ENCODE measurements around the gene ZNF280B.
"Not testable (repeated sequence)": the region's sequence is repeated elsewhere in the genome, so short reads cannot be mapped to it uniquely, and the experiment has no call there.

Gene ZNF280B

GRCh38 chr22:22536515-22536914 is 28.0 kb upstream of the ZNF280B start:
- TF ChIP-seq ARNT (IDR thresholded peaks at IDR 0.05) = no peak
- no peak for DNase-seq (ENCODE audit: extremely low spot score)
- ChIA-PET POLR2A (no interaction called here), CTCF (no interaction called here)

DNA sequence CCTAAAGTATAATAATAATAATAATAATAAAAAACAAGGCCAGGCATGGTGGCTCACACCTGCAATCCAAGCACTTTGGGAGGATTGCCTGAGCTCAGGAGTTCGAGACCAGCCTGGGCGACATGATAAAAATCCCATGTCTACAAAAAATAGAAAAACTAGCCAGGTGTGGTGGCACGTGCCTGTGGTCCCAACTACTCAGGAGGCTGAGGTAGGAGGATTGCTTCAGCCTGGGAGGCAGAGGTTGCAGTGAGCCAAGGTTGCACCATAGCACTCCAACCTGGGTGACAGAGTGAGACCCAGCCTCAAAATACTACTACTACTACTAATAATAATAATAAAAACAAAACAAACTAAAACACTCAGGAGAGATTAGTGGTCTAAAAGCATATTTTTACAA is 27.1 kb upstream of the ZNF280B start:
- ChIA-PET CTCF (interaction anchor here (0.6 kb wide), 1 partner anchor 111 kb away, joined by 3 read pairs; no protein-coding TSS in a partner anchor), POLR2A (no interaction called here)
- no peak for DNase-seq (ENCODE audit: extremely low spot score)
- TF ChIP-seq FOXK2 (IDR thresholded peaks at IDR 0.05) (no peak), FOXM1 (IDR thresholded peaks at IDR 0.05; ENCODE audit: borderline replicate concordance) (no peak), NFRKB (IDR thresholded peaks at IDR 0.05) (no peak), LEF1 (IDR thresholded peaks at IDR 0.05; ENCODE audit: borderline replicate concordance) (no peak), TARDBP (IDR thresholded peaks at IDR 0.05) (no peak), HDGF (IDR thresholded peaks at IDR 0.05; ENCODE audit: borderline replicate concordance) (no peak), SUZ12 (IDR thresholded peaks at IDR 0.05) (no peak), ELF4 (IDR thresholded peaks at IDR 0.05) (no peak), L3MBTL2 (conservative IDR thresholded peaks at IDR 0.05) (no peak), ZNF384 (IDR thresholded peaks at IDR 0.05) (no peak), SP1 (IDR thresholded peaks at IDR 0.05) (no peak), BHLHE40 (IDR thresholded peaks at IDR 0.05; ENCODE audit: borderline replicate concordance) (no peak), ARNT (IDR thresholded peaks at IDR 0.05) (no peak), CTBP1 (IDR thresholded peaks at IDR 0.05; ENCODE audit: borderline replicate concordance) (no peak), FOXA1 (IDR thresholded peaks at IDR 0.05) (no peak)
- TF ChIP-seq, protein P1, sequence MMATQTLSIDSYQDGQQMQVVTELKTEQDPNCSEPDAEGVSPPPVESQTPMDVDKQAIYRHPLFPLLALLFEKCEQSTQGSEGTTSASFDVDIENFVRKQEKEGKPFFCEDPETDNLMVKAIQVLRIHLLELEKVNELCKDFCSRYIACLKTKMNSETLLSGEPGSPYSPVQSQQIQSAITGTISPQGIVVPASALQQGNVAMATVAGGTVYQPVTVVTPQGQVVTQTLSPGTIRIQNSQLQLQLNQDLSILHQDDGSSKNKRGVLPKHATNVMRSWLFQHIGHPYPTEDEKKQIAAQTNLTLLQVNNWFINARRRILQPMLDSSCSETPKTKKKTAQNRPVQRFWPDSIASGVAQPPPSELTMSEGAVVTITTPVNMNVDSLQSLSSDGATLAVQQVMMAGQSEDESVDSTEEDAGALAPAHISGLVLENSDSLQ (IDR thresholded peaks at IDR 0.05) = no peak

DNA sequence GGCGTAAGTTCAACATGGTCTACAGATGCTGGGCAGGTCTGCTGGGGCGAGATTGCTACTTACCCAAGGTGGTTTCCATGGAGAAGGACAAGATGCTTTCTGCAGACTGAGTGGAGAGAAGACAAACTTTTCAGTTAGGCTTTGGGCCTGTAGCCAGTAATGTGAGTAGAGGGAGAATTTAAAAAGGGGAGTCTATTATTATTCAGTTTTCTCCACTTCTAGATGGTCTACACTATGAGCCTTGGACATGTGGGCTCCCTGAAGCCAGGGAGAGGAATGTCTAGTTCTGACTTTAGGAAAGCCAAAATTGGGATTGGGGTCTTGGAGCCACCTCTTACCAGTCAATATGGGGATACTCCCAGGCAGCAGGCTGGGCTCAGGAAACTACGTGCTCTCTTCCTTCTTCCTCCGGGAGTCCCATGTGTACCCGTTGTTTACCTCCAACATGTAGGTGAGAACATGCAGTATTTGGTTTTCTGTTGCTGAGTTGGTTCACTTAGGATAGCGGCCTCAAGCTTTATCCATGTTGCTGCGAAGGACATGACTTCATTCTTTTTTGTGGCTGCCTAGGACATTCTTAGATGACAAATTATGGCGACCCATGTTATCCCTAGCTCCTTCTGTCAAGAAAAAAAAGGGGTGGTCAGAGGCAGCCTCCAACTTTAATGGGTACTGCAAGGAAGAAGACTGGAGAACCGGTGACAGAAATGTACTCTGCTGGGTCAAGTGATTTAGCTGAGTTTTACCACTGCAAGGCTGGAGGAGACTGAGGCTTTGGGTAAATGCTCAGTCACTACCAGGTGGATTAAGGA is 26.3 kb upstream of the ZNF280B start:
- CTCF ChIA-PET = no interaction called here
- TF ChIP-seq LEF1 (IDR thresholded peaks at IDR 0.05; ENCODE audit: borderline replicate concordance) (no peak), HDGF (IDR thresholded peaks at IDR 0.05; ENCODE audit: borderline replicate concordance) (no peak), SUZ12 (IDR thresholded peaks at IDR 0.05) (no peak), ZNF384 (IDR thresholded peaks at IDR 0.05) (no peak), NFRKB (IDR thresholded peaks at IDR 0.05) (no peak), ELF4 (IDR thresholded peaks at IDR 0.05) (no peak), TARDBP (IDR thresholded peaks at IDR 0.05) (no peak), CTBP1 (IDR thresholded peaks at IDR 0.05; ENCODE audit: borderline replicate concordance) (no peak), FOXK2 (IDR thresholded peaks at IDR 0.05) (no peak), FOXM1 (IDR thresholded peaks at IDR 0.05; ENCODE audit: borderline replicate concordance) (no peak), L3MBTL2 (conservative IDR thresholded peaks at IDR 0.05) (no peak), FOXA1 (IDR thresholded peaks at IDR 0.05) (no peak), ARNT (IDR thresholded peaks at IDR 0.05) (no peak)
- TF ChIP-seq, protein P1 (IDR thresholded peaks at IDR 0.05) = no peak
- POLR2A ChIA-PET = no interaction called here
- no peak for DNase-seq (ENCODE audit: extremely low spot score)

DNA sequence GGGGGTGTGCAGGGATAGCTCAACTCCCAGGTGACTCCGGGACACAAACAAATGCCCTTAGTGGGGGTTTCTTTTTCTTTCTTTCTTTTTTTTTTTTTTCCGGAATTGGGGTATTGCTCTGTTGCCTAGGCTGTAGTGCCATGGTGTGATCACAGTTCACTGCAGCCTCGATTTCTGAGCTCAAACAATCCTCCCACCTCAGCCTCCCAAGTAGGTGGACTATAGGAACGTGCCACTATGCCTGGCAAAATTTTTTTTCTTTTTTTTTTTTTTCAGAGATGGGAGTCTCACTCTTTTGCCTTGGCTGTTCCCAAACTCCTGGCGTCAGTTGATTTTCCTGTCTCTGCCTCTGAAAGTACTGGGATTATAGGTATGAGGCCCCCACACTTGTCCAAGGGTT is 25.3 kb upstream of the ZNF280B start:
- TF ChIP-seq FOXM1 (IDR thresholded peaks at IDR 0.05; ENCODE audit: borderline replicate concordance) (no peak), HDGF (IDR thresholded peaks at IDR 0.05; ENCODE audit: borderline replicate concordance) (no peak), FOXK2 (IDR thresholded peaks at IDR 0.05) (no peak), L3MBTL2 (conservative IDR thresholded peaks at IDR 0.05) (no peak), SUZ12 (IDR thresholded peaks at IDR 0.05) (no peak), BHLHE40 (IDR thresholded peaks at IDR 0.05; ENCODE audit: borderline replicate concordance) (no peak), ELF4 (IDR thresholded peaks at IDR 0.05) (no peak), LEF1 (IDR thresholded peaks at IDR 0.05; ENCODE audit: borderline replicate concordance) (no peak), ZNF384 (IDR thresholded peaks at IDR 0.05) (no peak), FOXA1 (IDR thresholded peaks at IDR 0.05) (no peak), CTBP1 (IDR thresholded peaks at IDR 0.05; ENCODE audit: borderline replicate concordance) (no peak)
- TF ChIP-seq, protein P1 (IDR thresholded peaks at IDR 0.05) = no peak

GRCh38 chr22:22533417-22533816 is 24.9 kb upstream of the ZNF280B start:
- TF ChIP-seq, protein P1 (IDR thresholded peaks at IDR 0.05) = no peak
- TF ChIP-seq TARDBP (IDR thresholded peaks at IDR 0.05) (no peak), FOXA1 (IDR thresholded peaks at IDR 0.05) (no peak), FOXK2 (IDR thresholded peaks at IDR 0.05) (no peak), SUZ12 (IDR thresholded peaks at IDR 0.05) (no peak), ELF4 (IDR thresholded peaks at IDR 0.05) (no peak), L3MBTL2 (conservative IDR thresholded peaks at IDR 0.05) (no peak)
- POLR2A ChIA-PET = no interaction called here
- CTCF ChIA-PET = interaction anchor here (0.7 to 1.1 kb wide), 2 partner anchors 8 to 24 kb away, joined by 3 read pairs; no protein-coding TSS in a partner anchor
- no peak for DNase-seq (ENCODE audit: extremely low spot score)

More for the DNA sequence above, 25.3 kb upstream of the ZNF280B start:
- DNase-seq (ENCODE audit: extremely low spot score) = no peak
- ChIA-PET POLR2A (no interaction called here), CTCF (interaction anchor here (0.7 to 1.1 kb wide), 2 partner anchors 8 to 25 kb away, joined by 3 read pairs; no protein-coding TSS in a partner anchor)

DNA sequence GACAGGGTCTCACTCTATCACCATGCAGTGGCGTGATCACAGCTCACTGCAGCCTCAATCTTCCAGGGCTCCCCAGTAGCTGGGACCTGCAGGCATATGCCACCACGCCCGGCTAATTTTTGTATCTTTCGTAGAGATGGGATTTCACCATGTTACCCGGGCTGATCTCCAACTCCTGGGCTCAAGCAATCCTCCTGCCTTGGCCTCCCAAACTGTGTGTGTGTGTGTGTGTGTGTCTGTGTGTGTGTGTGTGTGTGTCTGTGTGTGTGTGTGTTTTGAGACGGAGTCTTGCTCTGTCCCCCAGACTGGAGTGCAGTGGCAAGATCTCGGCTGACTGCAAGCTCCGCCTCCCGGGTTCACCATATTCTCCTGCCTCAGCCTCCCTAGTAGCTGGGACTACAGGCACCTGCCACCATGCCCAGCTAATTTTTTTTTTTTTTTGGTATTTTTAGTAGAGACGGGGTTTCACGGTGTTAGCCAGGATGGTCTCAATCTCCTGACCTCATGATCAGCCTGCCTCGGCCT is 24.1 kb upstream of the ZNF280B start:
- CTCF ChIA-PET = interaction anchor here (0.7 kb wide), 1 partner anchor 146 kb away, joined by 4 read pairs; no protein-coding TSS in a partner anchor
- DNase-seq (ENCODE audit: extremely low spot score); POLR2A ChIA-PET: not testable (repeated sequence)

Data from HEK293T (cell line).